ENCODE data around the gene SMAD2. TPM values are rescaled to one million over a fixed set of nuclear protein-coding genes. Genes with fewer than 3 reads are reported as not detected.

The SMAD2 gene
- total RNA-seq, 1 experiment from 2014 or later = 121 TPM

GRCh38 chr18:47953471-47953931 is 23.0 kb upstream of the SMAD2 start:
- Mint-ChIP-seq H3K9me3 (0 out of 5 replicates have a peak, but pooled peaks cover 0 to 1% of the 10 kb centered on the region in 2 experiments), H3K4me1 (peaks cover 0 to 5% of the 10 kb centered on the region in 2 experiments; a peak in 3 of 4 replicates), H3K27ac (no peak overlapping the region), H3K27me3 (ENCODE audit: low read depth) (peaks cover 2% of the 10 kb centered on the region; the same call in 1 of the 2 replicates), H3K4me3 (no peak overlapping the region), H3K36me3 (ENCODE audit: insufficient read depth in 1 of 3, low read depth in 3 of 3) (no peaks in the 10 kb centered on the region)
- H3K9ac ChIP-seq (ENCODE audit: extremely low read depth, insufficient read length, low read length) = no peak overlapping the region
- TF ChIP-seq CTCF (conservative IDR thresholded peaks at IDR 0.05) = no peak
- no peak overlapping the region for H3K18ac ChIP-seq (ENCODE audit: insufficient read length, low read depth, low read length)
- no peaks in the 10 kb centered on the region for H3K79me1 ChIP-seq (ENCODE audit: insufficient read depth, low read depth, low read length, poor library complexity, severe bottlenecking)
- H3K9me3 ChIP-seq (ENCODE audit: control insufficient read depth, low read depth, low read length) = no peaks in the 10 kb centered on the region
- H2BK5ac ChIP-seq (ENCODE audit: insufficient read length, low read length) = no peak overlapping the region
- no peak overlapping the region for H4K91ac ChIP-seq (ENCODE audit: insufficient read length, low read depth, low read length)
- no peak overlapping the region for H3K23ac ChIP-seq (ENCODE audit: insufficient read length, low read depth, low read length)
- H3K27ac ChIP-seq (ENCODE audit: insufficient read length, low read depth, low read length) = no peak overlapping the region
- no CpG with 5 or more reads among the region's 6 CpGs for WGBS (ENCODE audit: extremely low coverage, insufficient read length, low lambda C conversion rate)
- no peak overlapping the region for H2BK12ac ChIP-seq (ENCODE audit: insufficient read length, low read depth, low read length)
- H3K79me2 ChIP-seq (ENCODE audit: insufficient read depth, low read length) = no peaks in the 10 kb centered on the region
- DNase-seq = no peak
- H3K56ac ChIP-seq (ENCODE audit: insufficient read length, low read depth, low read length) = no peak overlapping the region
- no peaks in the 10 kb centered on the region for H3K23me2 ChIP-seq (ENCODE audit: insufficient read length, low read depth, low read length, poor library complexity, severe bottlenecking)
- H4K20me1 ChIP-seq (ENCODE audit: control insufficient read depth, insufficient read depth, insufficient read length) = no peaks in the 10 kb centered on the region
- H2AFZ ChIP-seq (ENCODE audit: low read length) = no peak overlapping the region
- no peak overlapping the region for H2AK5ac ChIP-seq (ENCODE audit: insufficient read length, low read length)
- H3T11ph ChIP-seq (ENCODE audit: low read length) = no peak overlapping the region
- H2BK20ac ChIP-seq (ENCODE audit: low read depth, low read length, poor library complexity, severe bottlenecking) = no peak overlapping the region
- no peak overlapping the region for H3K4ac ChIP-seq (ENCODE audit: low read depth, low read length)
- no peak overlapping the region for H4K5ac ChIP-seq (ENCODE audit: insufficient read length, low read depth, low read length)
- H3K4me2 ChIP-seq (ENCODE audit: insufficient read depth, insufficient read length, low read length) = no peak overlapping the region
- no peak overlapping the region for H2BK15ac ChIP-seq (ENCODE audit: low read depth, low read length)
- H2BK120ac ChIP-seq (ENCODE audit: low read depth, low read length, poor library complexity, severe bottlenecking) = no peak overlapping the region
- no peak overlapping the region for H3K14ac ChIP-seq (ENCODE audit: insufficient read depth, low read length)
- no peaks in the 10 kb centered on the region for H3K27me3 ChIP-seq (ENCODE audit: insufficient read depth, low read length)
- H3K4me1 ChIP-seq (ENCODE audit: insufficient read depth, low read length) = no peaks in the 10 kb centered on the region
- H4K8ac ChIP-seq (replicated peaks; ENCODE audit: insufficient read length, low read depth, low read length) = no peak overlapping the region

All from H9 (cell line).